NCI-H187 treated with DMSO at 0.1 percent for 48 hours (cell line): ENCODE measurements around the gene VAMP2.

Experiments
- DNase-seq: peaks from one replicate; lab custom pipeline; 2025; lab: John Stamatoyannopoulos, UW

Gene VAMP2

GRCh38 chr17:8122924-8123694 lies 39.6 kb downstream of the VAMP2 start:
- no peak for DNase-seq

GRCh38 chr17:8122422-8122923 lies 40.3 kb downstream of the VAMP2 start:
- DNase-seq, result no peak

GRCh38 chr17:8121681-8122421 lies 40.9 kb downstream of the VAMP2 start:
- no peak for DNase-seq

GRCh38 chr17:8121407-8121680 lies 41.4 kb downstream of the VAMP2 start:
- DNase-seq, result no peak

- no peak for DNase-seq
Measured at GRCh38 chr17:8120520-8121406, 42.0 kb downstream of the VAMP2 start.

GRCh38 chr17:8119581-8120519 lies 42.9 kb downstream of the VAMP2 start:
- DNase-seq, result peak; percentile 38

- DNase-seq, result no peak
Measured at GRCh38 chr17:8118769-8119580, 43.8 kb downstream of the VAMP2 start.

GRCh38 chr17:8117980-8118768 lies 44.6 kb downstream of the VAMP2 start, which contains the start of gene ALOXE3:
TSS of gene ALOXE3 (minus strand) at chr17:8118514. CDS start at chr17:8117990, 524 bp downstream.
- no peak for DNase-seq

- no peak for DNase-seq
Measured at GRCh38 chr17:8117367-8117979, 45.3 kb downstream of the VAMP2 start.

- no peak for DNase-seq
Measured at GRCh38 chr17:8116776-8117175, 46.0 kb downstream of the VAMP2 start.

GRCh38 chr17:8110907-8111306 lies 51.8 kb downstream of the VAMP2 start:
- DNase-seq, result no peak

- DNase-seq, result no peak
Measured at GRCh38 chr17:8110456-8110804, 52.3 kb downstream of the VAMP2 start.

GRCh38 chr17:8109661-8110455 lies 52.9 kb downstream of the VAMP2 start:
- DNase-seq, result no peak
